Stimulated activated CD8-positive, alpha-beta memory T cell treated with anti-CD3 and anti-CD28 coated beads, Interleukin-12 subunit alpha, Interleukin-12 subunit beta, amount 100 ng/mL, for 24 hours (primary cell): ENCODE data around the gene WDFY1.

Experiments
- DNase-seq: peaks from one replicate; pipeline ENCODE4 v3.0.0-alpha.2; 2020; ENCODE audit errors: extremely low read depth

The WDFY1 gene

DNA sequence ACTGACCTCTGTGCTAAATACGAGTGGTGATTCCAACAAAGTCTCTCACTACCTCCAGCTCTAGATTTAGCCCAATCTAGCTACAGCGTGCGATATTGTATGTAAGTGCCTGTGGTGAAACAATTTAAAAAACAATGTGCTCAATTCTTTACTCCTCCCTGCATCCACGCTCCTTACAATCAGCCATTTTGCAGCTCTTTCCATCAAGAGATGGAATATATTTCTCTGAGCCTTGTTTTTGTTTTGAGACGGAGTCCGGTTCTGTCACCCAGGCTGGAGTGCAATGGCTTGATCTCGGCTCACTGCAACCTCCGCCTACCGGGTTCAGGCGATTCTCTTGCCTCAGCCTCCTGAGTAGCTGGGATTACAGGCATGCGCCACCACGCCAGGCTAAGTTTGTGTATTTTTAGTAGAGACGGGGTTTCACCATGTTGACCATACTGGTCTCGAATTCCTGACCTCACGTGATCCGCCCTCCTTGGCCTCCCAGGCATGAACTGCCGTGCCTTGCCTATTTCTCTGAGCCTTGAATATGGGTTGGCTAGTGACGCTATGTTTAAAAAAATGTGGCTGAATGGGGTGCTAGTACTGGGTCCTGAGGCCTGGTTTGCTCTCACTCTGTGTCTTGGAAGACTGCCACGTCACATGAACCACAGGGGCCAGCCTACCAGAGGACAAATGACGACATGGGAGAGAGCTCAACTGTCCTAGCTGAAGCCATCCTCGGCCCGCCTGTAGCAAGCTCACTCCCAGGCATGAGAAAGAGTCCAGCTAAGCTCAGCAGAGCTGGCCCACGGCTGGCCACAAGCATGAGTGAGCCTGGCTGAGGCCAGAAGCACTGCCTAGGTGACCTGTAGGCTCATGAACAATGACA, 14.8 kb downstream of the WDFY1 start:
- DNase-seq = no peak

DNA sequence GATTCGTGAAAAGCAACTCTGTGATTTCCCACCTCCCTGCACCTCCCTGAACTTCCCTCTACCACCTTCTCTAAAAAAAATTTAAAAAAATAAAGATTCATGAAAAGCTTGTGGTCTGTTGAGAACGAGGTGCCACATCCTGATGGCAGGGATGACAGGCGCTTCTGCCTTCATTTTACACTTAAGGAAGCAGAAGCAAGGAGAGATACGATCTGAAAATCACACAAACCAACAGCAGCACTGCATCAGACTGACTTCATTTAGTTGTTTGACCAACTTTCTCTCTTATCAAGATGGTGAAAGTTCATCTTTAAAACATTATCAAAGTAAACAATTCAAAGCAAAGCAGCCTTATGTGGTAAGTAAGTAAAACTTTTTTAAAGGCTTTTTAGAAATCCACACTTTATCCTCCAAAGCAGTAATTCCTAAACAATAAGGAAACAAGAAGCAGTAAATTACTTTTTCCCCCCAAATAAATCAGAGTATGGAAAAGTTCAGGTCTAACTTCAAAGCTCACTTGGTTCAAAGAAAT, 15.5 kb downstream of the WDFY1 start:
- DNase-seq = no peak

- DNase-seq = no peak
These were observed 16.8 kb downstream of the WDFY1 start for GRCh38 chr2:223928113-223929006.

DNA sequence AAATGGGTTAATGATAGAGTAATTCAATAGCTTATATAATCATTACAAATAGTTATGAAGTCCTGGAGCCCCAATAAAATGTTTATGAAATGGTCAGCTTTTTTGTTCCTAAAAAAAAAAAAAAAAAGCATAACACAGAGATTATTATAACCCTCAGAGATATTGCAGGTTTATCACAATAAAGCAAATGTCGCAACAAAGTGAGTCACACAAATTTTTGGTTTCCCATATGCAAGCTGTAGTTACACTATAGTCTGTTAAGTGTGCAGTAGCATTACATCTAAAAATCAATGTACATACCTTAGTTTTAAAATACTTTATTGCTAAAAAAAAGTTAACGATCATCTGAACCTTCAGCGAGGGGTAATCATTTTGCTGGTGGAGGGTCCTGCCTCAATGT, 20.0 kb downstream of the WDFY1 start:
- DNase-seq = no peak

- no peak for DNase-seq
These were observed 21.2 kb downstream of the WDFY1 start for GRCh38 chr2:223923976-223924375.

GRCh38 chr2:223922308-223922707, 22.8 kb downstream of the WDFY1 start:
- DNase-seq = no peak

DNA sequence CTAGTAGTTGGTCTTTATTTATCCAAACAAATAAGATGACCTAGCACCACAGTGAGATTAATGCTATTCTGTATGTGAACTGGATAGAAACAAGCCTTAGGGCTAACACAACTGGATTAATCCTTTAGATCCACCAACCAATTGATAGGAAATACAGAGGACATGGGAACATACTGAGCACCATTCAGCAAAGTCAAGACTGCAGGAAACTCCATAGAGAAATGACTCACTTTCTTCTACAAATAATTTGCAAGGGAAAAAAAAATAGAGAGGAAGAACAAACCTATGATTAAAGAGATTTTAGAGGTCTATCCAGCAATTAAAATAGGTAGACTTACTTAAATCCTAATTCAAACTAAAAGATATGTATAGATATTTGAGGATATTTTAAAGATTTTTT, 23.9 kb downstream of the WDFY1 start:
- no peak for DNase-seq

GRCh38 chr2:223920109-223920508, 25.0 kb downstream of the WDFY1 start:
- no peak for DNase-seq

- DNase-seq = no peak
These were observed 26.4 kb downstream of the WDFY1 start for GRCh38 chr2:223918671-223919134.

GRCh38 chr2:223916181-223916920, 28.8 kb downstream of the WDFY1 start:
- DNase-seq = no peak

DNA sequence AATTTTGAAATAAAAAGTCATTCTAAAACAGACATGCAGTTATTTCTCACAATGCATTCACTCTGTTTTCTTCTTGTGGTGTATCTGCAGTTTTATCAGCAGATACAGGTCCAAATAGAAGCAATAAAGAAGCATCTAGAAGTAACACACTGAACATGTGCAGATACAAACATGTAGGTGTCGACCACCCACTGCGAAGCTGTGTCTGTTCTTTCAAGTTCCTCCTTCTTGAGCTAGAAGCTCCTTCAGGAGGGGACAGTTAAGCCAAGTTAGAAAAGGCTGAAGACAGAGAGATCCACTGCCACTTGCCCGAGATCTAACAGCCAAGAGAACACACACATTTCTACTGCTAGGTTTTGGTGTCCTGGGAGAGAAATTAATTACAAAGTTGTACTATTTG, 30.1 kb downstream of the WDFY1 start:
- DNase-seq = no peak

DNA sequence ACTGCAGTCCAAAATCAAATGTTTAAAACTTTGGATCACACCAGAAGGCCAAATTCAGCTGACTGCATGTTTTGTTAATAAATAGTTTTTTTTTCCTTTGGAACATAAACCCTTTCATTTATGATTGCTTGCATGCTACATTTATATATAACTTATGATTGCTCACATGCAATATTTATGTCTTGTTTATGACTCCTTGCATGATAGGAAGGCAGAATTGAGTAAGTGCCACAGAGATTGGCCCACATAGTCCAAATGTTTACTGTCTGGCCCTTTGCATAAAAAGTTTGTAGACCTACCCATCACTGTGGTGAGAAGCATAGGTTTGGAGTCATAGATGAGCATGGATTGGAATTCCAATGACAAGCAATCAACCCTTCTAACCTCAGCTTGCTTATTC, 30.8 kb downstream of the WDFY1 start:
- no peak for DNase-seq

GRCh38 chr2:223909001-223909741, 36.0 kb downstream of the WDFY1 start:
- no peak for DNase-seq

DNA sequence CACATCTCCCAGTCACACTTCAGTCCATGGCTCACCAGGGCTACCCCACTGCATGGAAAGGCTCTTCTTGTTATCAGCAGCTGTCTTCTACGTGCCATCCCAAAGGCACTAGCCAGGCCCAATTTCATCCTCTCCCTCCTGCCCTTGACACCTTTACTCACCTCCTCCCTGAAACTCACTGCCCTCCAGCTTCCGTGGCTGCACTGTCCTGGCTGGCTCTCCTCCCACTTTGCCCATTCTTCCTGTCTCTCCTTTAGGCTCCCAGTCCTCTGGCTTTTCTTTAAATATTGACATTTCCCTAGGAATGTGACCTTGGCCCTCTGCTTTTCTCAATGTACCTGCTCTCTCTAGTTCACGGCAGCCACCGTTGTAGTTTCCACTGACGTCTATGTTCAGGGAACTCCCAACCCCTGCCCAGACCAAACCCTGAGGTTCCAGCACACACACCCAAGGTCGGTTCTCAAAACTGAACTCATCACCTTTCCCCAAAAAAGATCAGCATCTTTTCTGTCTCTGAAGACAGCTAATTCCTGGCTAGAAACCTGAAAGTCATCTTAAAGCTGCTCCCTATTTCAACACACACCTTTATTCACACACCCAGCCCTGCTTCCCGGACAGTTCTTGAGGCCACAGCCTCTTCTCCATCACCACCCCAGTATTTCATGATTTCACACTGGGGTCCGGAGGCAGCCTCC, 36.7 kb downstream of the WDFY1 start:
- no peak for DNase-seq

DNA sequence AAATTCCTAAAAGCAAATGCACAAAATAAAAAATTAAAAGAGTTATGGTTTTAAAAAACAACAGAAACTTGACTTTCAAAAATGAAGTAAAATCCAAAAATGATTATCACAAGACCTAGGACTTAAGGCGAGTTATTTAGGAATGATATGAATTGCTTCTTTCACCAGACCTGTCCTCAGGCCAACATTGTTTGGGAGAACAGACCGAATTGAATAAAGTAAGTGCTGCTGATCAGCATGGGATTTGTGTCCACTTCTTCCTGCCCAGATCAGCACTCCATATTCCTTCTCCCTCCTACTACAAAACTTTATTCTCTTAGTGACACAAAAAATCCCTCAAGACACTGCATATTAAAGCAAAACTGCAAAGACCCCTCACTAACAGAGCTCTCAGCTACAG, 39.1 kb downstream of the WDFY1 start:
- no peak for DNase-seq

DNA sequence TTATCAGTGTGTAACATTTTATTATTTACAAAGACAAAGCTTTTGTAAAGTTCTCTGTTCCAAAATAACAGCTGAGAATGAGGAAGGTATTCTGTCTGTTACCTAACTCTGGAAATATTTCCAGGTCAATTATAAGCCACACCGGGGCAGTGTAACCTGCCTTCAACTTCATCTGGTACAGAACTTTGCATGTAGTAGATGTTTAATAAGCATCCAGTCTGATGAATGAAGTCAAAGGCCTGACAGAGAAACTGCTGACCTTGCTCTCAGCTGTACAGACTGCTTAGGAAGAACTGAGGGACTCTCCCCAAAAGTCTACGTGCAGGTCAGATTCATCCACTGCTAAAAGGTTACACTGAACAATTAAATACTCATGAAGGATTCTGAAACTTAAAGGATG, 43.3 kb downstream of the WDFY1 start:
- no peak for DNase-seq

GRCh38 chr2:223901311-223901710, 43.8 kb downstream of the WDFY1 start:
- DNase-seq = no peak

GRCh38 chr2:223900531-223900930, 44.6 kb downstream of the WDFY1 start:
- DNase-seq = no peak

GRCh38 chr2:223900066-223900465, 45.1 kb downstream of the WDFY1 start:
- no peak for DNase-seq

- DNase-seq = no peak
These were observed 47.3 kb downstream of the WDFY1 start for GRCh38 chr2:223897669-223898330.
